GM18505 (cell line): Measurements from ENCODE around the gene CMTM8.
"Not testable (repeated sequence)": the region's sequence is repeated elsewhere in the genome, so short reads cannot be mapped to it uniquely, and the experiment has no call there.

Source experiments
- ATAC-seq: cut with Tn5 transposase; IDR thresholded peaks from one replicate; pipeline ENCODE4 v1.9.1; 2021; ENCODE audit not compliant: unreplicated experiment
- POLR2A ChIP-seq: IDR thresholded peaks from 4 replicates; pipeline ENCODE4 v1.6.1; 2011; ENCODE audit warnings: borderline replicate concordance; ENCODE audit not compliant: insufficient read depth, insufficient read length; ENCODE audit errors: extremely low read depth

Gene CMTM8

DNA sequence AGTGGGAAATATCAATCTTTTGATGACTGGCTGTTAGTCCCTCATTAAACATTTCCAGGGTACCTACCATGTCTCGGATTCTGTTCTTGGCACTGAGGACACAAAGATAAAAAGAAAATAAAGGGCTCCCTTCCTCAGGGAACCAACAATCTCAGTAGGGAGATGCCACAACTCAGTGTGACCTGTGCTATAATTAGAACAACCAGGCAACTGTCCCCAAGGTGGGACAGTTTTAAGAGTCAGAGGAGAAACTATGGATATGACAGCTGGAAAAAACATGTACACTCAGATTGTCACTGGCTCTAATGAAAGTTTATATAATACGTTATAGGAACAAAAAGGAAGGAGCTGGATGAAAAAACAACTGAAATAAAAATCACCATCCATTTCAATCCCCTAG is 23.3 kb upstream of the CMTM8 start:
- TF ChIP-seq POLR2A, result no peak
- no peak for ATAC-seq

DNA sequence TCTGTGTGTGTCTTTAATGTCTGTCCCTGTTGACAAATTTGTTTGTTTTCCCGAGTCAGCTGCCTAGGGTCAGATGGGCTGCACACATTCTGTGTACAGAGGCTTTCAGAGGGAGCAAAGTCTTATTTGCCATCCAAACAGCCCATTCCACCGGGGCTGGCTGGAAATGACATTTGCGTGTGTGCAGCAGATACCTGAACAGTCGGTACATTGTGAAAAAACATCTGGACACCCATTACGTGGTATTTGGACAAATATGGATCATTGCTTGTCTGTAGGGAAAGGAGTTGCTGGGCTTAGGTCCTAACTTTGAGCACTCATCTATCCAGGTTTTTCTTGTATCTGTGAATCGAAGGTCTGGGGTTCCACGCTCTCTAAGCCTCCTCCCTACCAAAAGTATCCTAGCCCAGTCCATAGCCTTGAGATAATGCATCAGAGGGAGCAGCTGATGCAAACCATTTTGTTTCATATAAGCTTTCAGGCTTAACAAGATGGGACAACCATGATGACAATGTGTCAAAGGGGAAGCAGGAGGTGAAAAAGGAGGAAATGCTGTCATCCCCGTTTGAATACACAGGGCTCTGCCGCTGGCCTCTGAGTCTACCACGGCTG is 22.2 kb upstream of the CMTM8 start:
- no peak for TF ChIP-seq POLR2A
- no peak for ATAC-seq

DNA sequence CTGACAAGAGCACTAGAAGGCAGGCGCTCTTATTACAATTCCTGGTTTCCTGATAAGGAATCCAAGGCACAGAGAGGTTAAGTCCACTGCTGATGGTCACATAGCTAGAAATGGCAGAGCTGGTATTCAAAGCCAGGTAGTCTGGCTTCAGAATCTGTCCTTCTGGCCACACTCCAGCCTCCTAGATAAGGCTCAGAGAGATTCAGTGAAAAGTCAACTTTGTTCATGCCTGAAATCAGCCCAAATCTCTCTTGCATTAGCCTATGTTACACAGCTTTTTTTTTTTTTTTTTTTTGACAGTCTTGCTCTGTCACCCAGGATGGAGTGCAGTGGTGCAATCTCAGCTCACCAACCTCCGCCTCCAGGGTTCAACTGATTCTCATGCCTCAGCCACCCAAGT is 21.1 kb upstream of the CMTM8 start:
- no peak for TF ChIP-seq POLR2A
- no peak for ATAC-seq

DNA sequence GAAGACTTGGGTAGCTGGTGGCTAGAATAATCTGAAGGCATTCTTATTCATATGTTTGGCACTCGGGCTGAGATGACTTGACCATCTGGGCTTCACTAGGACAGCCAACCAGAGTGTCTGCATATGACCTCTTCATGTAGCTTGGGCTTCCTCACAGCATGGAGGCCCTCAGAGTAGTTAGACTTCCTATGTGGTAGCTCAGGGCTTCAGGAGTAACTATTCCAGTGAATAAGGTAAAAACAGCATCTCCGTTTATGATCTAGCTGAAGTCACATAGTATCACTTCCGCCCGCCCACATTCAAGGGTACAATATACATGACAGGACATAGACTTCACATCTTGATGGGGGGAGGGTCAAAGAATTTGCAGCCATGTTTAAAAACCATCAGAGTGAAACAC is 18.9 kb upstream of the CMTM8 start:
- ATAC-seq, result no peak
- no peak for TF ChIP-seq POLR2A

DNA sequence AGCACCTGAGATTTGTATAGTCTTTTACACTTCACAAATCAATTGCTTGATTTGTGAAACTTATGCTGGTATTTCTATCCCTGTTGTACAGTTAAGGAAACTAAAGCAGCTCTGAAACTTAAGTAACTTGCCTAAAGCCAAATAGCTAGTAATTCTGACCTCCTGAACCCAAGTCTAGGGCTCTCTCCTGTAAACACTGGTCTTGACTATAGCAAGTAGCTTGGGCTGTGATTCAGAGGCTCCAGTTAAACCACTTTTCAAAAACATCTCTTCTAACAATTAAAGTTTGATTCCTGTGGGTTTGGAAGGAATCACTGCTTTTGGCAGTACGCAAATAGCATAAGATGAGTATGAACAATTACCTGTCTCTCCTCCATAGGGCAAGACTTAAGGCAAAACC is 18.5 kb upstream of the CMTM8 start:
- TF ChIP-seq POLR2A, result no peak
- ATAC-seq, result no peak

DNA sequence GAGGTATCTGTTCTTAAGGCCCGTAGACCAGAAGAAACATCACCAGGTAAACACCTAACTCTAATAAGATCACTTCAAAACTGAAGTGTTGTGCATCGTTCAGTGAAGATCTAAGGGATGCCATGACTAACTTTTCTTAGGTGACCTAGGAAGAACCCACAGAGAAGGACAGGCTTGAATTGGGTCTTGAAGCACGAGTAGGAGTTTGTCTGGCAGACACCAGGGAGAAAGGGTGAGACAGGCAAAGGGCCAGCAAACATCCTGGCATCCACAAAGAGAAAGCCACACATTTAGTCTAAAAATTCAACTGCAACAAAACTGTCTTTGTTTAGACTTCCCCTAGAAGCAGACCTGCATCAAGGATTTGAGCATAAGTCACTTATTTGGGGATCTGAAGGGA is 15.5 kb upstream of the CMTM8 start:
- no peak for TF ChIP-seq POLR2A
- no peak for ATAC-seq

DNA sequence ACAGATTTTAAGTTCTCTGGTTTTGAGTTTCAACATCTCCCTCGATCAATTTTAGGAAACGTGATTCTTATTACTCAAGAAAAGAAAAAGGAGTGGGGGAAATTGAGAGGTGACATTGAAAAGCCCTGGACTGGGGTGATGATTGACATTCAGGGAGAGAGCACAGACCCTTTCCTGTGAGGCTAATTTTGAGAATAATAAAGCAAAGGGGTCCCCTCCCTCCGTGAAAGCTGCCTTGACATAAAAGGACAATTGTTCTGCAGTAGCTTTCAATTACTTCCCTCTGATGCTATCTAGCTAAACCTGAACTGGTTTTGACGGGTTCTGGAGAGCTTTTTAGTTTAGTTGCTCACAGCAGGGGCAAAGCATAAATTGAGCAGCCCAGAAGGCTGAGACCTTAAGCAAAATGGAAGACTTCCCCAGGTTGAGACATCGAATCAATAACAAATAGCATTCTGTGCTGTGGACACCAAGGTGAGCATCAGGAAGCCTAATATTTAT is 14.4 kb upstream of the CMTM8 start:
- ATAC-seq, result no peak
- TF ChIP-seq POLR2A, result no peak

DNA sequence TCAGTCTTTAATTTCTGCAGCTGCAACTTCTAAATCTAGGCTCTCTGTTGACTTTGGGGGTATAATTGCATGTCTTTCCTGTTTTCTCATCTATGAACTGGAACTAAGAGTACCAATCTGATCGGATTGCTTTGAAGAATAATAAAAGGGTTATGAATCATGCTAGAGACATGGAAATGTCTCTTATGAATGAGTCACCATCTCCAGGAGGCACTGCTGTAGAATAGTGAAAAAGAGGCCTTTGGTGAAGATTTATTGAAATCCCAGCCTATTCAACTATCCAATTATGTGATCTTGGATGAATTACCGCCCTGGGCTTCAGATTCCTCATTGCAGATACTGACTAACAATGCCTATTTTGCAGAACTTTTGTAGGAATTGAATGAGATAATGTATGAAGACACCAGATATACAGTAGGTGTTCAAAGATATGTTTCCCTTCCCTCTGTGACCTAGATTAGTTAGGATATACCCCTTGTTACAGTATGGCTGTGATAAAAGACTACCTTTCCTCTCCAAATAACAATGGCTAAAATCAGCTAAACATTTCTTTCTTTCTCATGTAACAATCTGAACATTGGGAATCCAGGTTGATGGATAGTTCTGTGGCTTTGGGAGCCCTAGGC is 11.5 kb upstream of the CMTM8 start:
- no peak for ATAC-seq
- TF ChIP-seq POLR2A, result no peak

DNA sequence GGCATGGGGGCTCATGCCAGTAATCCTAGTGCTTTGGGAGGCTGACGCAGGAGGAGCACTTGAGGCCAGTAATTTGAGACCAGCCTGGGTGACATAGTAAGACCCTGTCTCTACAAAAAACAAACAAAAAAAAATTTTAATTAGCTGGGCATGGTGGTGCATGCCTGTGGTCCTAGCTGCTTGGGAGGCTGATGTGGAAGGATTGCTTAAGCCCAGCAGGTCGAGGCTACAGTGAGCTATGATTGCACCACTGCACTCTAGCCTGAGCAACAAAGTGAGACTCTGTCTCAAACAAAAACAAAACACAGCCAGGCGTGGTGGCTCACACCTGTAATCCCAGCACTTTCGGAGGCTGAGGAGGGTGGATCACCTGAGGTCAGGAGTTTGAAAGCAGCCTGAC is 9.7 kb upstream of the CMTM8 start:
- ATAC-seq, result not testable (repeated sequence)

DNA sequence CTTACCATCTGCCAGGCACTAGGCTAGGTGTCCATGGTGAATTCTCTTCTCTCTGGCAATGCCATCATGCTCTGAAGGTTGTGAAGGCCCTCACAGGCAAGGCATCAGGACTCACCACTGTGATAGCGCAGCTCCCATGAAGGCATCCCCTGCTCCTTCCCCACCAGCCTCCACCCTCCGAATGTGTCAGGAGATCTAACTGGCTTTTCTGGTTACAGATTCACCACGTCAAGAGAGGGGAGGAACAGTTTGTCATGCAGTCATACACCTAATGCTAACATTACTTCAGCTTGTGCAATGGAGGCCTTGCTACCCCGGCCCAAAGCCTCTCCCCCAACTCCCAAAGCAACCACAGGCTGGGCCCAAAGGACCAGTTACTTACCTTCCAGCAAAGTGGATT is 8.9 kb upstream of the CMTM8 start:
- ATAC-seq, result no peak

DNA sequence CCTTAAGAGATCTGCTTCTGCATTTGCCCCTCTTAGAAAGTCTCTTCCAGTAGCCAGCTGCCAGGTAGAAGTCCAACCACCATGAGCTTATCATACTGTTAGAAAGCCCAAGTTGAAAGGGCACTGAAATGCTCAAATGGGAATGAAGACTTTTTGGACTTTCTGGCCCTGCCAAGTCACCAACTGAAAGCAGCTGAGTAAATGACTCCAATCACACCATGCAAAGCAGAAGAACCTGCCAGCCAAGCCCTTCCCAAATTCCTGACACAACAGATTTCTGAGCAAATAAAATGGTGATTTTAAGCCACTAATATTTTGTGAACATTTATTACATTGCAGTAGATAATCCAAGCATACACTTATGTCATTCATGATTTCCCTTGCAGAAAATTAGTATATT is 2.1 kb upstream of the CMTM8 start:
- TF ChIP-seq POLR2A, result no peak
- no peak for ATAC-seq

More for the DNA sequence above, 8.9 kb upstream of the CMTM8 start:
- TF ChIP-seq POLR2A, result no peak

DNA sequence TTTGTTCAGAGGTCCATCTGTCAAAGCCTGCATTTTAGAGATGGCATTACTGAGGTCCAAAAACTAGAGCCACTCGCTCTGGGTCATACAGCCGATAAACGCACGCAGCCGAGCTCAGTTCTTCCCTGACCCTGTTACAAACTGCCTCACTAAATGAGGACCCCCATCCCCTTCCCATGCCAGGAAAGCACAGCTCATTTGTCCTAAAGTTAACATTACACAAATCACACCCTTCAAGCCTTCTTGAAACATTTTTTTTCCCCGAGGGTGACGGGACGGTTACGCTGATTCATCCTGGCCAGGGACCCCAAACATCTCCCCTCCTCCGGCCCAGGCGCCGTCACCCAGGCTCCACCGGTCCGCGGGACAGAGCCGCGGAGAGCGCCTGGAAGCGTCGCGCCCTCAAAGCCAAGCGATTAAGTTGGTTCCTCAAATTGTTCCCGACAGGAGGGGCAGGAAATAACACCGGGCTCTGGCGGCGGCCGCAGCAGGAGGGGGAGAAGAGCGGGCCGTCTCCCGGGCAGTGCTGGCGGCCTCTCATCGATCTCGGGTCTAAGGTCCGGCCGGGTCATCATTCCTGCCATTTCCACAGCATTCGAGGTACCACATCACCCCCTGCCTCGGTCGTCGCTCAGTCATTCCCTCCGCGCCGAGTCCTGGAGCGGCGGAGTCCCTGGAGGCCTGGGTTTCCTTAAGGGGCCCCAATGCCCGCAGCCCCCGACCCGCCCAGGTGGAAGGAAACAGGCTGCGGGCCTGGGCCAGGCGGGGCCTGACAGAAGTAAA is 619 bp upstream of the CMTM8 start:
- no peak for TF ChIP-seq POLR2A
- peak; percentile 4 for ATAC-seq

DNA sequence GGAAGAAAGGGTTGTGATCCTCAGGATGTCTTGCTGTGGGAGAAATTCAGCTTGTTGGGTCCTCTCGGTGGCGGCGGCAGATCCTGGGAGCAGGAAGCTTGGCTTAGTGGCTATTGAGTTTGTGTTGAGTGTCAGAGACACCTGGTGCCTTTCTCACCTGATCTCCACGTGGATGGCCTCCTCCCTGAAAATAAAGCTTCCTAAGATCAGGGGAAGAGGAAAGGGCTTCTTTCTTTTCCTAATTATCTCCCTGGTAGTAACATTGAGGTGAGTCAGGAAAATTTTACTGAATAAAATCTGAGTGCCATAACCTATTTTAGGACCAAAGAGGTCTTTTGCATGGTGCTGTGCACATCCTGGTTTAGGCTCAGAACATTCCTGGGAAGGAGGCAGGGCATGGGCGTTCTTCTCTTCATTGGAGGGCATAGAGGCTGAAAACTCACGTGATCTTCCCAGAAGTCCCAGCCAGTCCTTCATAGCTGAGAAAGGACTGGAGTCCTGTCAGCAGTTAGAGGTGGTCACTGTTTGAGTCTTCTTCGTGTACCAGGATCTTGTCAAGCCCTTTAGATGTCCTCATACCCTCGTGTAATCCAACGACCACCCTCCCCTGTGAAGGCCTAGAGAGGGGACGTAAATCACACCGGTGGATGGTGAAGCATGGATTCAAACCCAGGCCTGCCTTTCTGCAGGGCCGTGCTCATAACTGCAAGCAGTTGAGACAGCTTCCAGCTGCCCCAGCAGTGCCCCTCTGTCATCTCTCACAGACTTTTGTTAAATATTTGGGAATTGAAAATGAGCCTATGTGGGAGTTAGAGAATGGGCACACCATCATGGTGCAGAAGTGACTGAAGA is 1.1 kb downstream of the CMTM8 start:
- no peak for TF ChIP-seq POLR2A
- ATAC-seq, result no peak

DNA sequence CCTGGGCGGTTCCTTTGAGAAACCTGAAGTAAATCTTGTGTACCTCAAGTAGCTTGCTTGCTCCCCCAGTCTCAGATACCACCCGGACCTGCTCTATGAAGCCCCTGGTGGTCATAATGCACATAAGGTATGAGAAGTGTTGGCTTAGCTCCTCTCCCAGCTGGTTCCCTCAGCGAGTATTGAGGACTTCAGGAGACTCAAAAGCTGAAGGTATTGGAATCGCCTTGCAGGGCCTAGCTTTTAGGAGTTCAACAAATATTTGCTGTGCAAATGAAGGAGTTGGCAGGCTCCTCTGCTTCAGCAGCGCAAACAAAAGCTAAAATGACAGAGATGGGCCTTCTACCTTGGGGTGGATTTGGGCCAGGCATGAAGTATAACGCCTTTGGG is 1.7 kb downstream of the CMTM8 start:
- ATAC-seq, result no peak
- TF ChIP-seq POLR2A, result no peak

DNA sequence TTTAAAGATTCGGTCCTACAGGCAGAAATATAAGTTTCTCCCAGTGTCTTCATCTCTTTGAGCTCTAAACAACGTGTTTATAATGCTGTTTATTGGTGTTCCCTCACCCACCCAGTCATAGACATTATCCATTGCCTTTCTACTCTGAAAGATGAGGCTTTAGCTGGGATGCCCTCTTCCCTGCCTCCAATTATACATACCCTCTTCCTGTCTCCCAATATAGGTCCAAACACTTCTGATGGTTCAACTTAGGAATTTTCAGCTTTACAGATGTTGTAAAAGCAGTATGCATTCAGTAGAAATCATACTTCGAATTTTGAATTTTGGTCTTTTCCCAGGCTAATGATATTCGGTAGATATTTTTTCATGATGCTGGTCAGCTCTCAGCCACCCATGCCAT is 2.6 kb downstream of the CMTM8 start:
- no peak for TF ChIP-seq POLR2A
- ATAC-seq, result no peak
